ENCODE data around the gene ODAPH. TPM values are rescaled to one million over a fixed set of nuclear protein-coding genes. Genes with fewer than 3 reads are reported as not detected.

ODAPH gene
- total RNA-seq, 1 experiment from 2014 or later, result not detected

DNA sequence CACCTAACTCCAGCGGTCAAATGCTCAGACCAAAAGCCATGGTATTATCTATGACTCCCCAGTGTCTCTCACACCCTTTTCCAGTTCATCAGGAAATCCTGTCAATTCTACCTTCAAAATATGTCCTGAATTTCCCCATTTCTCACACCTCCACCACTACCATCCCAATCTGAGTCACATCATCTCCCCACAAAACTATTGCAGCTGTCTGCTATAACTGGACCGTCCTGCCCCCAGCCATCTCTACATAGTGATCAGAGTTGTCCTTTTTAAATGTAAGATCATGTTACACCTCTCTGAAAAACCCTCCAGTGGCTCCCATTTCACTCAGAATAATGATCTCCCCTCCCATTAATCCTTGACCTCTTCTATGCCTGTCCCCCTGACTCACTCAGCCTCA lies 6.8 kb upstream of the ODAPH start:
- no peaks in the 10 kb centered on the region for H3K23me2 ChIP-seq (ENCODE audit: insufficient read length, low read depth, low read length, poor library complexity, severe bottlenecking)
- no peaks in the 10 kb centered on the region for H3K79me1 ChIP-seq (ENCODE audit: insufficient read depth, low read depth, low read length, poor library complexity, severe bottlenecking)
- H2BK120ac ChIP-seq (ENCODE audit: low read depth, low read length, poor library complexity, severe bottlenecking), result no peak overlapping the region
- H2BK15ac ChIP-seq (ENCODE audit: low read depth, low read length), result no peak overlapping the region
- no peaks in the 10 kb centered on the region for H3K9me3 Mint-ChIP-seq
- no peaks in the 10 kb centered on the region for H4K20me1 ChIP-seq (ENCODE audit: control insufficient read depth, insufficient read depth, insufficient read length)
- H3K79me2 ChIP-seq (ENCODE audit: insufficient read depth, low read length), result no peaks in the 10 kb centered on the region
- H3K9ac ChIP-seq (ENCODE audit: extremely low read depth, insufficient read length, low read length), result no peak overlapping the region
- no peak overlapping the region for H3K23ac ChIP-seq (ENCODE audit: insufficient read length, low read depth, low read length)
- no peak overlapping the region for H2AFZ ChIP-seq (ENCODE audit: low read length)
- no CpG with 5 or more reads among the region's 2 CpGs for WGBS (ENCODE audit: extremely low coverage, insufficient read length, low lambda C conversion rate)
- H4K91ac ChIP-seq (ENCODE audit: insufficient read length, low read depth, low read length), result no peak overlapping the region
- H3K27me3 ChIP-seq (ENCODE audit: insufficient read depth, low read length), result no peaks in the 10 kb centered on the region
- H2AK5ac ChIP-seq (ENCODE audit: insufficient read length, low read length), result no peak overlapping the region
- no peak overlapping the region for H3K4ac ChIP-seq (ENCODE audit: low read depth, low read length)
- peaks cover 0 to 4% (median 0%) of the 10 kb centered on the region in 3 experiments; a peak in 1 of 7 replicates for H3K36me3 Mint-ChIP-seq (ENCODE audit: insufficient read depth in 1 of 3, low read depth in 3 of 3)
- no peak overlapping the region for H3K4me3 Mint-ChIP-seq
- no peak overlapping the region for H2BK12ac ChIP-seq (ENCODE audit: insufficient read length, low read depth, low read length)
- no peak overlapping the region for H3T11ph ChIP-seq (ENCODE audit: low read length)
- H4K8ac ChIP-seq (replicated peaks; ENCODE audit: insufficient read length, low read depth, low read length), result peak overlapping the region; percentile 72
- H3K14ac ChIP-seq (ENCODE audit: insufficient read depth, low read length), result no peak overlapping the region
- no peak overlapping the region for H3K18ac ChIP-seq (ENCODE audit: insufficient read length, low read depth, low read length)
- no peak overlapping the region for H3K56ac ChIP-seq (ENCODE audit: insufficient read length, low read depth, low read length)
- no peak for DNase-seq
- no peak overlapping the region for H2BK5ac ChIP-seq (ENCODE audit: insufficient read length, low read length)
- no peak overlapping the region for H3K27ac Mint-ChIP-seq
- no peaks in the 10 kb centered on the region for H3K27me3 Mint-ChIP-seq (ENCODE audit: low read depth)
- no peaks in the 10 kb centered on the region for H3K9me3 ChIP-seq (ENCODE audit: control insufficient read depth, low read depth, low read length)
- H3K4me1 ChIP-seq (ENCODE audit: insufficient read depth, low read length), result no peaks in the 10 kb centered on the region; the same call in 1 of the 2 replicates
- no peak overlapping the region for H2BK20ac ChIP-seq (ENCODE audit: low read depth, low read length, poor library complexity, severe bottlenecking)
- no peak overlapping the region for H3K27ac ChIP-seq (ENCODE audit: insufficient read length, low read depth, low read length)
- H3K4me1 Mint-ChIP-seq, result peaks cover 0 to 5% of the 10 kb centered on the region in 2 experiments; a peak in 1 of 4 replicates
- H4K5ac ChIP-seq (ENCODE audit: insufficient read length, low read depth, low read length), result no peak overlapping the region
- H3K4me2 ChIP-seq (ENCODE audit: insufficient read depth, insufficient read length, low read length), result no peak overlapping the region
- TF ChIP-seq CTCF (conservative IDR thresholded peaks at IDR 0.05), result no peak

Measured in H9 (cell line).